GM12801 (cell line): ENCODE data around the gene DOCK4.

ENCODE experiments used
- CTCF ChIP-seq: IDR thresholded peaks from one replicate; pipeline ENCODE4 v1.5.1; 2011; ENCODE audit warnings: control low read depth; ENCODE audit not compliant: insufficient read length; ENCODE audit errors: extremely low read depth

DOCK4 gene

GRCh38 chr7:112050250-112050881 lies 155.8 kb downstream of the DOCK4 start:
- no peak for TF ChIP-seq CTCF

- no peak for TF ChIP-seq CTCF
These were observed 156.5 kb downstream of the DOCK4 start for GRCh38 chr7:112049555-112050249.

GRCh38 chr7:112047421-112047820 lies 158.8 kb downstream of the DOCK4 start:
- no peak for TF ChIP-seq CTCF

GRCh38 chr7:112045222-112045621 lies 161.0 kb downstream of the DOCK4 start:
- TF ChIP-seq CTCF, result no peak

- no peak for TF ChIP-seq CTCF
These were observed 163.6 kb downstream of the DOCK4 start for GRCh38 chr7:112042631-112043030.

GRCh38 chr7:112038353-112038752 lies 167.8 kb downstream of the DOCK4 start:
- no peak for TF ChIP-seq CTCF

- no peak for TF ChIP-seq CTCF
These were observed 170.1 kb downstream of the DOCK4 start for GRCh38 chr7:112036071-112036470.
